GM19043 (cell line): ENCODE data around the gene NR1H3.

ENCODE experiments used
- ATAC-seq: cut with Tn5 transposase; IDR thresholded peaks from one replicate; pipeline ENCODE4 v1.9.1; 2021; ENCODE audit warnings: low read depth; ENCODE audit not compliant: unreplicated experiment

Gene NR1H3

DNA sequence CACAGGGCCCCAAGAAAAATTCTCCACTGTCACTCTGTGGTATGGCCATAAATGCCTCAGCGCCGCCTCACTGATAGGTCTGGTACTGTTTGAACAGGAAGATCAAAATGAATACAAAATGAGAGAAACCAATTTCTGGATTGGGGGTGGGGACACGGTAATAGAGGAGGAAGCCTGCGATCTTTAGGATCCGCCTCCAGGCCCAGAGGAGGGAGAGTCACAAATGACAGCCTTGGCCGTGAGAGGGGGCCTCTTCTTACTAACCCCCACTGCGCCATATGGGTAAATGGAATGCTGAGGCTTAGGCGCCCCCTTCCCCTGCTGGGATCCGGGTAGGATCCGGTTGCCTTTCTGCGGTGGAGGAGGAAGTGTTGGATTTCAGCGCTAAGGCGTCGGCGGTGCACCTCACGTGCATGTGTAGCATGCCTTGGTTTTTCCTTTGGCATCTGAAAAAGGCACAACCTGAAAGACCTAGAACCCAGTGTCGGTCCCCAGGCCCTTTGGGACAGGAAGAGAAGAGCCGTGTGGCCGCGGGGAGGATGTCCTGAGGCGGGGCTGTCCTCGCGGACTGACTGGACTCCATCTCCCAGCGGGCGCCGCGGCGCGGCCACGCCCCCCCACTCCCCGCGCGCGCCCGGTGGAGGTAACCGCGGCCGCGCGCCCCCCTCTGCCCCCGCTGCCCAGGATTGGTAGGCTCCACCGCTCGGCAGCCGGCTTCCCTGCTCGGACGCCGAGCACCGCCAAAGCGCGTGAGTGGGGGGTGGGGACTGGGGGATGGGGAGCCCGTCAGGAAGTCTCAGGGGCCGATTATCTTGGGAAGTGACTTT lies 11.4 kb downstream of the NR1H3 start:
- ATAC-seq = peak; percentile 45

DNA sequence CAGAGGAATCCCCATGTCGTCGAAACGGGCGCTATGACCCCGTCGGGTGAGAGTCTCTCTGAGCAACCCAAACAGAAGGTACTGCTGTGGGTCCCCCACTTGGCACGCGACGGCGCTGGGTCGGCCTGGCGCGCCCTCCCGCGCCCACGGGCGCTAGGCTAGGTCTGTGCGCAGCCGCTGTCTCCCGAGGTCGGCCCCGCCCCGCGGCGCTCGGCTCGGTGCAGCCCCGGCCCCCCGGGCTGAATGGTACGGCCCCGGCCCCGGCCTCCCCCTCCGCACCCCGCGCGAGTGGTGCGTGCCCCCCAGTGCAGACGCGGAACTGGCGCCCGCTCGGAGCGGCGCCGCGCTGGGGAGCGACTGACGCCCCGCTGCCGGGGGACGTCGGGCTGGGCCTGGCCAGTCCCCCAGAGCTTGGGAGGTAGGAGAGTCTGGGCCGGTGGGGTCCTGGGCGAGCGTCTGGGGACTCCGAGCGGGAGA lies 12.1 kb downstream of the NR1H3 start, which contains the start of gene MADD:
Gene MADD, plus strand, starts transcription at position 305 of the 477 bp plus-strand sequence.
- peak; percentile 62 for ATAC-seq

DNA sequence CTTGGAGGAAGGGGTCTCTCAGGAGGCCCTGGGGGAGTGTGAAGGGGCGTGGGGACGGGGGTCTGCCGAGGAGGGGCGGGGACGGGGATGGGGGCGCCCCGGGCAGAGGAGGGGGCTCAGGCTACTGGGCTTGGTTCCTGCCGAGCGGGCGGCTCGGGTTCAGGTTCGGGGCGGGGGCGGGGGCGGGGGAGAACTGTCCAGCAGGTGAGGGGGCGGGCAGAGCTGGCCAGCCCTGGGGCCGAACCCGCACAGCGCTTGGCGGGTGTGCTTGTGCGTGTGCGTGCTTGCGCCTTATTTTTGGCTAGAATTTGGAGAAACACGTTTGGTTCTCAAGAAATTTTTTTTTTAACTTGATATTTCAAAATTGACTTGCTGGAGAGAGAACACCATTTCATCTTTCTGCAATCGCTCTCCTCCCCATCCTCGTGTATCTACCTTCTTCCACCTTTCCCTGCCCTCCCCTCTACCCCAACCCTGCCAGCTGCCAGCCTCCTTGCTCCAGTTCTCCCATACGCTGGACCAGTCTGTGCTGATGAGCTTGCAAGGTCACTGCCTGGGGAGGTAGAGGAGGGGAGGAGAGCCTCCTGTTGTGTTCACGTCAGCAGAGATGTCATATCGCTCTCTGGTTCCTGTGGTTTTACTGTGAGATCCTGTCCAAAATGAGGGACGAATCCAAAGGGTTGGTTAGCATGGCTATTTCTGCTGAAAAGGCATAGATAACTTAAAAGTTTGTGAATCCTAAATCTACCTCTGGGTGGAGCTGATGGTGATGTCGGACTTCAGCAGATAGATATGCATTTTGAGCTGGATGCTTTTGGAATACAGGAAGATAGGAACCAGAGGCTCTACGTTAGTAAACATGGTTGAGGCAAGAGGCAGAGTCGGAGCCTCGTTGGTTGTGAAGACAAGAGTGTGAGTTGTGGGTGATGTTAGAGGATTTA lies 12.8 kb downstream of the NR1H3 start:
- ATAC-seq = no peak

DNA sequence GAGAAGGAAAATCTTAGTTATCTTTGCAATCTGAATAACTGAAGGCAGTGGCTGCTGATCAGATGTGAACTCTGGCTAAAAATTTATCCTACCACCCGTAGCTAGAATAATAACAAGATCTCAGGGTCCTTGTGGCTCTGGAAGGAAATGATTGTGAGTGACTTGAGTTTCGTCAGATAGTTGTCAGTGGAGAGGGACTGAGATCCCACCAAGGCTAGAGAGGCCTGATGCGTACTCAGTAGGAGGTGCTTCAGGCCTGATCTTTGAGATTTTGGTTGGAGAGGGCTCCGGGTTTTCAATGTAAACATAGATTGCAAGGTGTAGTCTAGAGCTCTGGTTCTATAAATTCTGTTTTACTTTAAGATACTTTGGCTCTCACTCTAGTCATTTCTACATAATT lies 13.5 kb downstream of the NR1H3 start:
- no peak for ATAC-seq

DNA sequence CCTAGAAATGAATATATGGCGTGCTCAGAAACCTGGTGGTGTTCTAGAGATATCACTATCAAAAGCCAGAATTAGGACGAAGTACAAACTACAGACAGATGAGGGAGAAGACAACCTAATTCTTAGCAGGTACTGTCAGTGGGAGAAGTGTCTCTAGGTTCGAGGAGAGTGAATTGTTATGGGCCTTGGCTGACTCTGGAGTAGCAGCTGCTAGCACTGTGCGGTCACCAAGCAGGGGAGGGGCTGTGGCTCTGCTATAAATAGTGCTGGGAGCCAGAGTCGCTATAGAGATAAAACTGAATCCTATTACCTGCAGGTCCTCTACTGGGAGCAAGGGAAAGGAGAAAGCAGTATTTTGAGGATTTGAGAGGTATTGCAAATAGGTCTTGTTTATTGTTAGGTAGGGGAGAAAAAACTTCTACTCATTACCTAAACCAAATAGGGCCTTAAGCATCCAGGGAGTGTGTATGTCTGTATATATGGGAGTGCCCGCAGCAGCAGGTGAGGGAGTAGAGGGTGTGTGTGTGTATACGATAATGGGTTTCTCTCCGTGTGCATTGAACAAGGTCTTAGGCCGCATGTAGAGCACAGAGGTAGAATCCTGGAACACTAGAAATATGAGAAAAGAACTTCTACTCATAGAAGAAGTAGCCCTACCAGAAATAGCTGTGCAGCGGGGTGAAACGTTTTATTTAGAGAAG lies 14.3 kb downstream of the NR1H3 start:
- no peak for ATAC-seq

DNA sequence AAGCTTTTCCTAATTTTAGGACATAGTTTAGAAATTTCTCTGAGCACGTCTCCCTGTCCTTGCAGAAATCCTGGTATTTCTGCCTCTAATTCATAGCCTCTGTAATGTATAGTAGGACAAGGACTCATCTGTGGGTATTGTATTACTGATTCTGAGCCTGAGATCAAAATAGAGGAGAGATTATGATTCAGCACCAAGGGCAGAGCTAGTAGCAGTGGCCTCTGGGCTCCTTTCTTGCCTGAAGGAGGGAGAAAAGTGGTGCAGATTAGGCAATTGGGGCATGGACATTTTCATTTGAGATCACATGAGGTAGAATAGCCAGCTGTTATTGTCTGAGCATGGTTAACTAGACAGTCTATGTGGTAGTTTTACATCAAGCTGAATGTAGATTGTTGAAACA lies 14.9 kb downstream of the NR1H3 start:
- no peak for ATAC-seq

DNA sequence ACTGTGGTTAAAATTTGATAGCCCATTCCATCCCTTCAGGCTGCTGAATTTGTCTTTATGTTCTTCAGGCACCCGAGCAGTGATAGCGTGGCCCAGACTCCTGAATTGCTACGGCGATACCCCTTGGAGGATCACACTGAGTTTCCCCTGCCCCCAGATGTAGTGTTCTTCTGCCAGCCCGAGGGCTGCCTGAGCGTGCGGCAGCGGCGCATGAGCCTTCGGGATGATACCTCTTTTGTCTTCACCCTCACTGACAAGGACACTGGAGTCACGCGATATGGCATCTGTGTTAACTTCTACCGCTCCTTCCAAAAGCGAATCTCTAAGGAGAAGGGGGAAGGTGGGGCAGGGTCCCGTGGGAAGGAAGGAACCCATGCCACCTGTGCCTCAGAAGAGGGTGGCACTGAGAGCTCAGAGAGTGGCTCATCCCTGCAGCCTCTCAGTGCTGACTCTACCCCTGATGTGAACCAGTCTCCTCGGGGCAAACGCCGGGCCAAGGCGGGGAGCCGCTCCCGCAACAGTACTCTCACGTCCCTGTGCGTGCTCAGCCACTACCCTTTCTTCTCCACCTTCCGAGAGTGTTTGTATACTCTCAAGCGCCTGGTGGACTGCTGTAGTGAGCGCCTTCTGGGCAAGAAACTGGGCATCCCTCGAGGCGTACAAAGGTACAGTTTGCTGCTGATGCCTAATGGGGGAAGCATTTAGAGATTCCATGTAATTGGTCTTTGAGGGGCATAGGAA lies 16.9 kb downstream of the NR1H3 start:
- ATAC-seq = no peak

DNA sequence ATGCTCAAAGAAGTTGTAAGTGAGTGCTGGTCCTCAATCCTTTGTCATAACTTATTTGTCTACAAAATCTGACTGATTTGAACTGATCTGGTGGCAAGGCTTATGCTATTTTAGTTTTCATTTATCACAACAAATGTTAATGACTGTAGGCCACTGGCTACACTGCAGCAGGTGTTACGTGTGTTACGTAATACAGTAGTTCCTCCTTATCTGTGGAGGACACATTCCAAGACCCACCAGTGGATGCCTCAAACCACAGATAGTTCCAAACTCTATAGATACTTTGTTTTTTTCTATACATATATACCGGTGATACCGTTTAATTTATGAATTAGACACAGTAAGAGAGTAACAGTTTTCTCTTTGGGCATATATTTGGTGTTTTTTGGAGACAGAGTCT lies 19.1 kb downstream of the NR1H3 start:
- no peak for ATAC-seq

DNA sequence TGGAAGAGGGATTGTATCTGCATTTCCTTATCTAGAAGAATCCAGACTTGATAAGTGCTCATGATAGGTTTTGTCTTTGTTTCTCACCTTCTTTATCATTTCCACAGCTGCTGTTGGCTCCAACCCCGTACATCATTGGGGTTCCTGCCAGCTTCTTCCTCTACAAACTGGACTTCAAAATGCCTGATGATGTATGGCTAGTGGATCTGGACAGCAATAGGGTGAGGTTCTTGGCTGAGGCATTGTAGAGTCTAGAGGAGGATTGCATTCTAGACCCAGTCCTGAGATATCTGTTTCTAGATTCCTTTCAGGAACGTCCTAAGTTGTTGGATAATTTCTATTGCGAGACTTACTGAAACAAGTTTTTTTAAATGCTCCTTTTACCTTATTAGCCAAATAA lies 20.3 kb downstream of the NR1H3 start:
- ATAC-seq = no peak

DNA sequence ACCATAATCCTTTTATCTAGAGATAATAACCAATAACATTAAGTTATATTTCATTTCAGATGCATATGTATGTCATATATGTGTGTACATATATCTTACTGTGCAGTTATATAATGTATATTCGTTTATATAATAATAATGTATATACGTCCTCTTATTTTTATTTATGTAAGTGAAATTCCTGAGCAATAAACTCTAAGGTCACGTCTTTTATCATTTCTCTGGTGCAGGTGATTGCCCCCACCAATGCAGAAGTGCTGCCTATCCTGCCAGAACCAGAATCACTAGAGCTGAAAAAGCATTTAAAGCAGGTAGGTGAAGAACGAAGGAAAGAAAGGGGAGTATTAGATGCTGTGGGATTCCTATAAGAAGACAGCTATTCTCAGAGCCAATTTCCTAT lies 21.0 kb downstream of the NR1H3 start:
- ATAC-seq = no peak

DNA sequence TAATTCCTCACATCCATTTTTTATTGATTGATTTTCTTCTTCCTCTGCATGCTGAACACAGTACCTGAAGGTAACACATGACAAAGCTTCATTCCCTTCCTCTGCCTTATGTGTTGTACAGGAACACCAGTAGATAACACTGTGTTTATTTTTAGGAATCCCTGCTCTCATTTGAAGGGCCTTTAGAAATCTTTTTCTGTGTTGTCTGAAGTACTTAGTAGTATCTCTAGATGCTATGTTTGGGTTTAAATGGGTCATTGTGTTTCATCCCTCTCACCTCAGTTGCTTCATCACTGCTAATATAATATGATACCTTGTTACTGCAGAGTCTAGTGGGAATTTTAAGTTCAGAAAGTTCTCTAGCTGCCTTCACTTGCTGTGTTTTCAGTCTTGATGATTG lies 22.3 kb downstream of the NR1H3 start:
- no peak for ATAC-seq

DNA sequence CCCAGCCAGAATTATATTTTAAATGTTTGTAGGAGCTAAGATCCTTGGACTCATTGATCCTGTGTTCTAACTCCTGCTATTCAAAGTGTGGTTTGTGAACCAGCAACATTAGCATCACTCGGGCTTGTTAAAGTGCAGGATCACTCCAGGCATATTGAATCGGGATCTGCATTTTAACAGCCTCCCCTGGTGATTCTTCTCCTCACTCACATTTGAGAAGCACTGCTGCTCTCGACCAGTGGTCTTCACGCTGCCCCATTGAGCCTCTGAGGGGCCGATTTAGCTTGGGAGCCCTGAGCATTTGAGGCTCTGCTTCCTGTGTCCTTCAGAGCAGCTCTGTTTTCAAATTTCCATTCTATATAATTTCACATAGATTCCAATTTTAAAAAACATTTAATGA lies 23.1 kb downstream of the NR1H3 start:
- ATAC-seq = no peak

DNA sequence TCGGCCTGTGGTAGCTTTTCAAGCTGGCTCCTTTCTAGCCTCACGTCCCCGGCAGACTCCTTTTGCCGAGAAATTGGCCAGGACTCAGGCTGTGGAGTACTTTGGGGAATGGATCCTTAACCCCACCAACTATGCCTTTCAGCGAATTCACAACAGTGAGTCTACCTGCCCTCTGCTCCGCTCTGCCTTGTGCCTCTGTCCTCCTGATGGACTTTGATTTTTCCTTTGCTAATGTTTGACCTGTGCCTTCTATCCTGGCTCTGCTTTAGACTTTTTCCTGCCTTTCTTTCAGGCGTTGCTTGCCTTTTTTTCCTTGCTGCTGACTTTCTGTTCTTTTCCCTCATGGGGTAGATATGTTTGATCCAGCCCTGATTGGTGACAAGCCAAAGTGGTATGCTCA lies 24.7 kb downstream of the NR1H3 start:
- no peak for ATAC-seq

DNA sequence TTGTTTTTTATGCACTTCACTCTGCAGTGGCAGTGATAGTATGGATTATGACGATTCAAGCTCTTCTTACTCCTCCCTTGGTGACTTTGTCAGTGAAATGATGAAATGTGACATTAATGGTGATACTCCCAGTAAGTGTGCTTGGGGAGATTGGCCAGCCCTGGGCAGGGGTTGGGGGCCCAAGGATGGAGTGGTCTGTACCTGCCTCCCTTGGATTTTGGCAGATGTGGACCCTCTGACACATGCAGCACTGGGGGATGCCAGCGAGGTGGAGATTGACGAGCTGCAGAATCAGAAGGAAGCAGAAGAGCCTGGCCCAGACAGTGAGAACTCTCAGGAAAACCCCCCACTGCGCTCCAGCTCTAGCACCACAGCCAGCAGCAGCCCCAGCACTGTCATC lies 26.4 kb downstream of the NR1H3 start:
- no peak for ATAC-seq

DNA sequence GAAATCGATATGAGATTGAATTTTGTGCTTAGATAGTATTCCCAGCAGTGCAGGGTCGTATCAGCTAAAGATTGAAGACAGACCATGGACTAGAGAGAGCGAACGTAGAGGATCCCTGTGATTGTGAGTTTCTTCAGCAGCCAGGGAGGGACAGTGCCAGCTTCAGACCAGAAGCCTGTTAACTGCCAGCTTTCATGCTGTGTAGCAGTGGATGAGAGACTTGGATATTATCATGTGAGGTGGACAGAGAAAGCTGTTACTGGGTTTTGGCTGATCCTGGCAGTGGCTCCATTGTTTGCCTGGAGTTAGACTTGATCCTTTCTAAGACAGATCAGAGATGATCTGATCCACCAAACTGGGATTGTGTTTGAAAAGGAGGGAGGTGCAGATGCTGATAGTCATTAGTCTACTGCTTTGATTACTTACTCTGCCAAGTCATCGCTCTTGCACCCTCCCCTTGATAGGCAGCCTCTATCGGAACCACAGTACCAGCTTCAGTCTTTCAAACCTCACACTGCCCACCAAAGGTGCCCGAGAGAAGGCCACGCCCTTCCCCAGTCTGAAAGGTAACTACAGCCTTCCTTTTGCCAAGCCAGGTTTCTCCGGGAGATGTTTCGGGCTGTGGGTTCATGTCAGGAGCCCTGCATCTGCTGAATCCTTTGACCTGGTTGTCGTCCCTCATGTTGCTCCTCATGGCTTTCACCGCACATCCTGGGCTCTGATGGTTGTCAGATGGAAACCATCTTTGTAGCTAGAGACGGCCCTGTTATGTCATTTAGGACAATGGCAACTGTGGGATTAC lies 28.4 kb downstream of the NR1H3 start:
- no peak for ATAC-seq

DNA sequence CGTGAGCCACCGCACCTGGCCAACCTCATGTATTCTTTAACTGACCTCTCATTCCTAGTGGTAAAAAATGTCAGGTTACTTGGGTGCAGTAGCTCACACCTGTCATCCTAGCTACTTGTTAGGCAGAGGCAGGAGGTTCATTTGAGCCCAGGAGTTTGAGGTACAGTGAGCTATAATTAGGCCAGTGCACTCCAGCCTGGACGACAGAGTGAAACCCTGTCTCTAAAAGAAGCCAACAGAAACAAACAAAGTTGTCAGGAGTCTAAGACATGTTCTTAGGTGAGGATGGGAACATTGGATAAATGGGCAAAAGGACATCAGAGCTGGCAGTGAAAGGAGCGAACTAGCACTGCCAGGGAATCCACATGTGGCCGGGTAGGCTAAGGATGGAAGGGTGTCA lies 30.3 kb downstream of the NR1H3 start:
- ATAC-seq = no peak

DNA sequence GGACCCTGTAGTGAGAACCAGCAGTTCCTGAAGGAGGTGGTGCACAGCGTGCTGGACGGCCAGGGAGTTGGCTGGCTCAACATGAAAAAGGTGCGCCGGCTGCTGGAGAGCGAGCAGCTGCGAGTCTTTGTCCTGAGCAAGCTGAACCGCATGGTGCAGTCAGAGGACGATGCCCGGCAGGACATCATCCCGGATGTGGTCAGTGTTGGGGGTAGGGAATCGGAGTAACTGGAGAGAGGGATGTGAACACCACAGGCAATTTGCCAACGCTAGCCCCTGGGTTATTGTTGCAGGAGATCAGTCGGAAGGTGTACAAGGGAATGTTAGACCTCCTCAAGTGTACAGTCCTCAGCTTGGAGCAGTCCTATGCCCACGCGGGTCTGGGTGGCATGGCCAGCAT lies 32.1 kb downstream of the NR1H3 start:
- ATAC-seq = no peak

DNA sequence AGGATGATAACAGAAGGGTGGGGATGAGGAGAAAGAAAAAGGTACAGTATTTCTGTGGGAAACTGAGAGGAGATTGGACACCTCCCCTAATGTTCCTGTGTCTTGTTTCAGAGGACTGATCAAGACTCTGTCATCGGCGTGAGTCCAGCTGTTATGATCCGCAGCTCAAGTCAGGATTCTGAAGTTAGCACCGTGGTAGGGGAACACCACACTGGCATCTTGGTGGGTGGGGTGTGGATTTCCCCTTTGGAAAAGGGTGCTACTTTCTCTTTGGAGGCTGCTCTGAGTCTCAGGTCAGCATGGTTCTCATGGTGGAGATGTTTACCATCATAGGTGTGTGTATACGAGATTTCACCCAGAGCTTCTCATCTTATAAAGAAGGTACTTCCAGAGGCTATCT lies 37.6 kb downstream of the NR1H3 start:
- ATAC-seq = no peak

DNA sequence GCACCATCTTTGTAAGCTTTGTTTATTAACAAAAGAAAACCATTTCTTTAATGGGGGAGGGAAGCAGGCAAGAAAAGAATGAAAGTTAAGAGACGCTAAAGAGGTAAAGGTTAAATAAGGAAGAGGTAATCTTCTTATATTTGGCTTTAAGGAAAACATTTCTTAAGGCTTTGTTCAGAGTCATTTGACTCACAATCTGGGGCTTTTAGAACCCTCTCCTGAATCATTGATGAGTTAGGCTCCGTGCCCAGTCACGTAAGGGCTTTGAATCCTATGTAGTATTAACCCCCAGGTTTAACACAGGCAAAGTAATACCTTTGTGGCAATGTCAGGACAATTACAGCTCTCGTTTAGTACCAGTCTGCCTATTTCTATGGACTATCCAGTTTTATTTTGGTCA lies 38.2 kb downstream of the NR1H3 start:
- no peak for ATAC-seq
